ENCODE results near the gene PNO1. TPM values are rescaled to one million over a fixed set of nuclear protein-coding genes. Genes with fewer than 3 reads are reported as not detected.

Gene PNO1
- total and polyA plus RNA-seq, 9 of the 15 experiments (the other 6 are each of a cell fraction or from before 2014, with no cell fraction given): 11.8 to 81.7 (median 41.1) TPM

DNA sequence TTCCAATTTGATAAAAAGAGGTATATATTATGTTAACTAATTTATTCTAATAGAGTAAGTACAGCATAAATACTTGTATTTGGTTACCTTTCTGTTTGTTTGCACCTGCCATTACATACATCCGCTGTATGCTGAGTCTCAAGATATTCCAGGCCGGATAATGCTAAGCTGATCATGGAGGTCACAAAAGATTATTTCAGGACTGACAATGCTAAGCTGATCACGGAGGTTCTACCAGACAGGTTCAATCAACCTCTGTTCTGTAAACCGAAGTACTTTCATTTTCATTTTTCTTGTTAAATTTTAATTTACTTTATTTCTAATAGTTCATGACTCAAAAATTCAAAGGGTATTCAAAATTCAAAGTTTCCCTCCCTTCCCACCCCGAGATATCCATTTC lies 31.1 kb downstream of the PNO1 start:
- ATAC-seq (no peak), FAIRE-seq (no peak), DNase-seq (ENCODE audit: extremely low read depth in 1 of 4, low spot score in 3 of 4) (no peak)
- no TSS peak for BruUV-seq (replicated peaks)
- 87% methylated on average over 5 of the region's 5 CpGs for WGBS (ENCODE audit: insufficient coverage, low coverage, missing lambda C conversion rate)
- H3K79me2 ChIP-seq (ENCODE audit: control insufficient read depth, insufficient read depth, low read length): peaks cover 81% of the 10 kb centered on the region
- ChIA-PET POLR2A (interaction anchor here (0.6 to 1.6 kb wide), 2 partner anchors 8 to 372 kb away, joined by 3 read pairs; no protein-coding TSS in a partner anchor), CTCF (ENCODE audit: low intra/inter-chr PET ratio) (no interaction called here)
- H3K27me3 ChIP-seq (ENCODE audit: control insufficient read depth in 2 of 2, insufficient read depth in 2 of 2, low read length in 2 of 2): no peaks in the 10 kb centered on the region
- intact Hi-C loops (cut with micrococcal nuclease) (loop anchor here (10.0 kb wide), 1 partner anchor 56 kb away; no protein-coding TSS in a partner anchor), in situ Hi-C loops (cut with MboI) (no loop called here)
- no peaks in the 10 kb centered on the region for H3K9me1 ChIP-seq (ENCODE audit: control insufficient read depth, insufficient read depth, low read length)
- H3K4me1 ChIP-seq (replicated peaks in 1 of 2; ENCODE audit: control insufficient read depth in 2 of 2, insufficient read depth in 2 of 2, low read length in 2 of 2): peaks cover 2 to 14% of the 10 kb centered on the region in 2 experiments; a peak in 4 of 5 replicates
- H3K4me2 ChIP-seq (ENCODE audit: insufficient read depth, low read length): no peak overlapping the region
- no peak overlapping the region for H3K9ac ChIP-seq (ENCODE audit: insufficient read depth in 1 of 2, low read depth in 2 of 2, low read length in 2 of 2)
- H3K4me3 ChIP-seq: no peak overlapping the region
- H4K20me1 ChIP-seq (replicated peaks; ENCODE audit: control insufficient read depth, insufficient read depth, low read length): no peaks in the 10 kb centered on the region
- H2AFZ ChIP-seq (ENCODE audit: low read depth, low read length): no peak overlapping the region
- TF ChIP-seq PHB2 (IDR thresholded peaks at IDR 0.05; ENCODE audit: low read depth) (no peak), EP400 (IDR thresholded peaks at IDR 0.05) (no peak), CCAR2 (IDR thresholded peaks at IDR 0.05; ENCODE audit: low read depth, low read length) (no peak), HINFP (tag; conservative IDR thresholded peaks at IDR 0.05; ENCODE audit: low read depth) (no peak), MTA2 (IDR thresholded peaks at IDR 0.05; ENCODE audit: low read depth) (no peak), ZNF696 (CRISPR knock-in tag; conservative IDR thresholded peaks at IDR 0.05) (no peak), CXXC5 (CRISPR knock-in tag; IDR thresholded peaks at IDR 0.05) (no peak), ZNF57 (CRISPR knock-in tag; IDR thresholded peaks at IDR 0.05) (no peak), SAFB (IDR thresholded peaks at IDR 0.05; ENCODE audit: borderline replicate concordance, low read depth, low read length) (no peak), CBX8 (IDR thresholded peaks at IDR 0.05; ENCODE audit: borderline replicate concordance, extremely low read depth, low read depth, low read length, poor library complexity, severe bottlenecking) (no peak)
- TF ChIP-seq, protein P1, sequence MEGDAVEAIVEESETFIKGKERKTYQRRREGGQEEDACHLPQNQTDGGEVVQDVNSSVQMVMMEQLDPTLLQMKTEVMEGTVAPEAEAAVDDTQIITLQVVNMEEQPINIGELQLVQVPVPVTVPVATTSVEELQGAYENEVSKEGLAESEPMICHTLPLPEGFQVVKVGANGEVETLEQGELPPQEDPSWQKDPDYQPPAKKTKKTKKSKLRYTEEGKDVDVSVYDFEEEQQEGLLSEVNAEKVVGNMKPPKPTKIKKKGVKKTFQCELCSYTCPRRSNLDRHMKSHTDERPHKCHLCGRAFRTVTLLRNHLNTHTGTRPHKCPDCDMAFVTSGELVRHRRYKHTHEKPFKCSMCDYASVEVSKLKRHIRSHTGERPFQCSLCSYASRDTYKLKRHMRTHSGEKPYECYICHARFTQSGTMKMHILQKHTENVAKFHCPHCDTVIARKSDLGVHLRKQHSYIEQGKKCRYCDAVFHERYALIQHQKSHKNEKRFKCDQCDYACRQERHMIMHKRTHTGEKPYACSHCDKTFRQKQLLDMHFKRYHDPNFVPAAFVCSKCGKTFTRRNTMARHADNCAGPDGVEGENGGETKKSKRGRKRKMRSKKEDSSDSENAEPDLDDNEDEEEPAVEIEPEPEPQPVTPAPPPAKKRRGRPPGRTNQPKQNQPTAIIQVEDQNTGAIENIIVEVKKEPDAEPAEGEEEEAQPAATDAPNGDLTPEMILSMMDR (IDR thresholded peaks at IDR 0.05 in 2 of 3, conservative IDR thresholded peaks at IDR 0.05 in 1 of 3; ENCODE audit: insufficient read depth in 2 of 3, low read depth in 1 of 3, low read length in 3 of 3): no peak
- no peaks in the 10 kb centered on the region for H3K9me3 ChIP-seq (replicated peaks; ENCODE audit: control insufficient read depth, insufficient read depth, low read depth, low read length)
- peaks cover 29% of the 10 kb centered on the region for H3K36me3 ChIP-seq (ENCODE audit: control insufficient read depth, insufficient read depth, low read length)
- no peak overlapping the region; the same call in 2 of the 3 replicates for H3K27ac ChIP-seq (ENCODE audit: extremely low read depth, low read depth, low read length)
